Fibroblast of villous mesenchyme (primary cell): ENCODE measurements around the gene ZNF644. TPM values are rescaled to one million over a fixed set of nuclear protein-coding genes. Genes with fewer than 3 reads are reported as not detected.

Experiments used
- DNase-seq: peaks from one replicate; pipeline ENCODE4 v3.0.0-alpha.2; 2010; ENCODE audit warnings: low read depth
- H3K4me3 ChIP-seq: 2 replicates; pipeline ENCODE4 v1.5.1; 2011; ENCODE audit warnings: low read depth, mild to moderate bottlenecking, low read length
- total RNA-seq: library from RNA; depleted of rRNA; stranded (reverse); fragments of >200 nt; gene quantifications from 2 replicates; pipeline ENCODE4 v1.2.3, GENCODE V29; 2012
- TF ChIP-seq, protein P1 (sequence below): IDR thresholded peaks from 2 replicates; pipeline ENCODE4 v1.5.1; 2012; ENCODE audit warnings: low read depth, mild to moderate bottlenecking, low read length; ENCODE audit not compliant: insufficient read depth

ZNF644 gene
- total RNA-seq, 1 donor, result 92.4 TPM

GRCh38 chr1:91022518-91022929 is 689 bp upstream of the ZNF644 start:
- no peak for DNase-seq
- TF ChIP-seq, protein P1, sequence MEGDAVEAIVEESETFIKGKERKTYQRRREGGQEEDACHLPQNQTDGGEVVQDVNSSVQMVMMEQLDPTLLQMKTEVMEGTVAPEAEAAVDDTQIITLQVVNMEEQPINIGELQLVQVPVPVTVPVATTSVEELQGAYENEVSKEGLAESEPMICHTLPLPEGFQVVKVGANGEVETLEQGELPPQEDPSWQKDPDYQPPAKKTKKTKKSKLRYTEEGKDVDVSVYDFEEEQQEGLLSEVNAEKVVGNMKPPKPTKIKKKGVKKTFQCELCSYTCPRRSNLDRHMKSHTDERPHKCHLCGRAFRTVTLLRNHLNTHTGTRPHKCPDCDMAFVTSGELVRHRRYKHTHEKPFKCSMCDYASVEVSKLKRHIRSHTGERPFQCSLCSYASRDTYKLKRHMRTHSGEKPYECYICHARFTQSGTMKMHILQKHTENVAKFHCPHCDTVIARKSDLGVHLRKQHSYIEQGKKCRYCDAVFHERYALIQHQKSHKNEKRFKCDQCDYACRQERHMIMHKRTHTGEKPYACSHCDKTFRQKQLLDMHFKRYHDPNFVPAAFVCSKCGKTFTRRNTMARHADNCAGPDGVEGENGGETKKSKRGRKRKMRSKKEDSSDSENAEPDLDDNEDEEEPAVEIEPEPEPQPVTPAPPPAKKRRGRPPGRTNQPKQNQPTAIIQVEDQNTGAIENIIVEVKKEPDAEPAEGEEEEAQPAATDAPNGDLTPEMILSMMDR, result no peak
- H3K4me3 ChIP-seq, result peak overlapping the region; percentile 86

- peak overlapping the region; percentile 86 for H3K4me3 ChIP-seq
- peak; percentile 87 for DNase-seq
- TF ChIP-seq, protein P1, result no peak
Measured at GRCh38 chr1:91020967-91021685, 709 bp downstream of the ZNF644 start.

DNA sequence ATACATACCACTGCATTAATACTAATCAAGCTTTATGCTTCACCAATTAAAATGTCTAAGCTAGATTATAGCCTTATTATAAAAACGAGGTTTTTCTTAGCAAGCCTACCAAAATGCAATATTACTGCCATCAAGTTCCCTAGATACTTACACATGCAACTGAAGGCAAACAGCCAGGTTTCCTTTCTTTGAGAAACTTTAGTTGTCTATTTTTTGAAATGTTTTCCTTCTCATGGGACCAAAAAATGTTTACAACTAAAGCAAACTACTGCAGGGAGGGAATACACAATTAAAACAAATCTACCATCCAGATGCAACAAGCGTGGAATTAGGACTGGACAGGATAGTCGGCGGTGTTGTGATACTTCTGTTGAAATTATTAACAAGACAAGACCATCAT is 1.3 kb downstream of the ZNF644 start:
- DNase-seq, result peak; percentile 56
- peak overlapping the region; percentile 86 for H3K4me3 ChIP-seq
- TF ChIP-seq, protein P1, result no peak

DNA sequence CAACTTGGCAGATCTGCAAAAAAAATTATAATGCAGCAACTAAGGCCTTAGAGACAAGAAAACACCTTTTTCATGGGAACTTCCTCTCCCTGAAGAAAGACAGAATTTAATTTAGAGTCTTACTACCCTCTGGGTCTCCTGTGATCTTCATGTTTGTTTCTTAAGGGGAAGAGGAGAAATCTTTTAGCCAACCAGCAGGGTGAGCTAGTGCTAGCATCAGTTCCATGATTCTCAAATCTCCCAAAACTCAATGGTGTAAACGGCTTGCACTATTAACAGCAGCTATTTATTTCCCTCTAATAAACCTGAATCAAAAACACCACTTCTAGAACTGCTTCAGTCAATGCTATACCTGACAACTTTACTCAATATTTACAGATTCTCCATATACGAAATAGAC is 3.8 kb downstream of the ZNF644 start:
- TF ChIP-seq, protein P1, result peak; percentile 49
- no peak overlapping the region for H3K4me3 ChIP-seq
- DNase-seq, result peak; percentile 28

GRCh38 chr1:91015794-91016550 is 5.9 kb downstream of the ZNF644 start:
- no peak overlapping the region for H3K4me3 ChIP-seq
- TF ChIP-seq, protein P1, result no peak
- no peak for DNase-seq

GRCh38 chr1:91015358-91015780 is 6.5 kb downstream of the ZNF644 start:
- no peak for DNase-seq
- TF ChIP-seq, protein P1, result no peak
- no peak overlapping the region for H3K4me3 ChIP-seq
